ENCODE measurements around the gene HSD3B7.

GRCh38 chr16:30954993-30955392, 30.0 kb upstream of the HSD3B7 start:
- TF ChIP-seq CTCF (conservative IDR thresholded peaks at IDR 0.05; ENCODE audit: low read depth, low read length) (no peak), EZH2 (IDR thresholded peaks at IDR 0.05; ENCODE audit: borderline replicate concordance, low read depth, low read length, poor library complexity, severe bottlenecking) (no peak)
